SK-N-SH (cell line): ENCODE data around the gene PIK3CA. TPM values are rescaled to one million over a fixed set of nuclear protein-coding genes. Genes with fewer than 3 reads are reported as not detected.

Source experiments
- CTCF ChIA-PET: fragments of 300-600, 350-600 bp; formaldehyde crosslinking; extraction: SDS; loops from one replicate; lab custom pipeline; 2021; lab: Yijun Ruan, JAX
- POLR2A ChIA-PET: fragments of 350-600 bp; sonication (Branson Sonifier 250); formaldehyde crosslinking; extraction: SDS; loops from one replicate; lab custom pipeline; 2020; ENCODE audit warnings: antibody characterized with exemption, inconsistent platforms; lab: Yijun Ruan, JAX
- DNase-seq: peaks from one replicate; pipeline ENCODE4 v3.0.0; 2012
- H2AFZ ChIP-seq: fragments of 200-600 bp; sonication (generic); 2 replicates; pipeline ENCODE4 v1.8.1; 2016; ENCODE audit warnings: antibody characterized with exemption, mild to moderate bottlenecking, low read depth
- H3F3A ChIP-seq: fragments of 200-600 bp; sonication (generic); replicated peaks from 2 replicates; pipeline ENCODE3; 2016; ENCODE audit warnings: antibody characterized with exemption, mild to moderate bottlenecking; ENCODE audit not compliant: insufficient read depth
- H3K27ac ChIP-seq, 2 experiments: fragments of 200-500 bp in 1 of 2; fragments of 200-600 bp in 1 of 2; sonication (Bioruptor generic) in 1 of 2; sonication (generic), shearing (Covaris generic) in 1 of 2; 2 replicates each; pipeline versions ENCODE4 v1.5.1 to v1.6.1; 2014 to 2016; ENCODE audit warnings: low read depth in 2 of 2, inconsistent platforms in 1 of 2, low read length in 1 of 2, mild to moderate bottlenecking in 1 of 2, mixed read lengths in 1 of 2
- H3K27me3 ChIP-seq: fragments of 200-600 bp; sonication (generic), shearing (Covaris generic); 2 replicates; pipeline ENCODE4 v1.6.1; 2016; ENCODE audit warnings: mixed run types; ENCODE audit not compliant: insufficient read depth
- H3K36me3 ChIP-seq, 2 experiments: fragments of 200-500 bp in 1 of 2; fragments of 200-600 bp in 1 of 2; sonication (Bioruptor generic) in 1 of 2; sonication (generic) in 1 of 2; replicated peaks in 1 of 2; 2 replicates each; pipeline versions ENCODE3 to v1.5.1; 2014 to 2016; ENCODE audit warnings: low read length in 1 of 2, mild to moderate bottlenecking in 1 of 2; ENCODE audit not compliant: insufficient read depth in 2 of 2, control insufficient read depth in 1 of 2
- H3K4me1 ChIP-seq, 2 experiments: fragments of 200-500 bp in 1 of 2; fragments of 200-600 bp in 1 of 2; sonication (Bioruptor generic) in 1 of 2; sonication (generic), shearing (Covaris generic) in 1 of 2; 2 replicates each; pipeline versions ENCODE4 v1.5.1 to v1.6.1; 2014 to 2016; ENCODE audit warnings: low read depth in 1 of 2, low read length in 1 of 2, mixed run types in 1 of 2; ENCODE audit not compliant: insufficient read depth in 2 of 2, control insufficient read depth in 1 of 2
- H3K4me2 ChIP-seq: fragments of 200-600 bp; sonication (generic), shearing (Covaris generic); 2 replicates; pipeline ENCODE4 v1.6.1; 2017; ENCODE audit warnings: mixed run types
- H3K4me3 ChIP-seq, 2 experiments: fragments of 200-500 bp in 1 of 2; fragments of 200-600 bp in 1 of 2; sonication (Bioruptor generic) in 1 of 2; sonication (generic), shearing (Covaris generic) in 1 of 2; 2 replicates each; pipeline versions ENCODE4 v1.5.1 to v1.8.1; 2014 to 2016; ENCODE audit warnings: low read depth in 2 of 2, inconsistent platforms in 1 of 2, low read length in 1 of 2, mild to moderate bottlenecking in 1 of 2, mixed read lengths in 1 of 2, moderate library complexity in 1 of 2
- H3K79me2 ChIP-seq: fragments of 200-600 bp; sonication (generic); 2 replicates; pipeline ENCODE4 v1.8.1; 2017; ENCODE audit warnings: mild to moderate bottlenecking; ENCODE audit not compliant: insufficient read depth
- H3K9ac ChIP-seq: fragments of 200-600 bp; sonication (generic); 2 replicates; pipeline ENCODE4 v1.6.1; 2017; ENCODE audit warnings: mixed run types
- H3K9me2 ChIP-seq: fragments of 200-600 bp; sonication (generic); 2 replicates; pipeline ENCODE4 v1.6.1; 2017; ENCODE audit warnings: mixed run types
- H3K9me3 ChIP-seq: fragments of 200-600 bp; sonication (generic); 2 replicates; pipeline ENCODE4 v1.6.1; 2017; ENCODE audit warnings: mixed run types, mild to moderate bottlenecking, moderate library complexity
- H4K20me1 ChIP-seq: fragments of 200-600 bp; sonication (generic); 2 replicates; pipeline ENCODE4 v1.6.1; 2017; ENCODE audit warnings: mild to moderate bottlenecking, mixed run types; ENCODE audit not compliant: insufficient read depth
- EP300 ChIP-seq, 2 experiments: IDR thresholded peaks; 2 replicates each; pipeline versions ENCODE4 v1.4.0 to v1.6.1; 2012; ENCODE audit warnings: borderline replicate concordance in 1 of 2, low read depth in 1 of 2, low read length in 1 of 2
- GABPA ChIP-seq: IDR thresholded peaks from 2 replicates; pipeline ENCODE4 v1.4.0; 2012; ENCODE audit warnings: low read depth, mild to moderate bottlenecking
- IRF3 ChIP-seq: fragments of 150-350 bp; IDR thresholded peaks from 2 replicates; pipeline ENCODE4 v1.6.1; 2016; ENCODE audit warnings: mild to moderate bottlenecking, low read depth, low read length
- NFIC ChIP-seq: IDR thresholded peaks from 2 replicates; pipeline ENCODE4 v1.4.0; 2012; ENCODE audit warnings: borderline replicate concordance
- PBX3 ChIP-seq: IDR thresholded peaks from 2 replicates; pipeline ENCODE4; 2012
- RCOR1 ChIP-seq: fragments of 150-350 bp; IDR thresholded peaks from 2 replicates; pipeline ENCODE4 v1.6.1; 2017; ENCODE audit warnings: antibody characterized with exemption, low read length
- REST ChIP-seq: IDR thresholded peaks from 2 replicates; pipeline ENCODE4 v1.6.1; 2012; ENCODE audit warnings: mild to moderate bottlenecking, low read depth, low read length, moderate library complexity
- RFX5 ChIP-seq: IDR thresholded peaks from 2 replicates; pipeline ENCODE4 v1.6.1; 2012; ENCODE audit warnings: mild to moderate bottlenecking, improper control_type of control experiment, low read length
- RXRA ChIP-seq: IDR thresholded peaks from 2 replicates; pipeline ENCODE4 v1.4.0; 2012; ENCODE audit warnings: low read depth, mild to moderate bottlenecking, borderline replicate concordance
- TCF12 ChIP-seq: IDR thresholded peaks from 2 replicates; pipeline ENCODE4 v1.4.0; 2012
- YY1 ChIP-seq: IDR thresholded peaks from 2 replicates; pipeline ENCODE4 v1.4.0; 2012; ENCODE audit warnings: low read depth, mild to moderate bottlenecking
- WGBS: methylation state at CpG from one replicate; pipeline ENCODE4 v1.1.6; 2017; ENCODE audit warnings: low lambda C conversion rate; 5-methylcytosine and 5-hydroxymethylcytosine counted together
- polyA plus RNA-seq, 3 experiments: library from polyadenylated mRNA; depleted of rRNA; stranded (reverse); fragments of >200 nt; gene quantifications; 2 replicates each; pipeline ENCODE4 v1.2.3, GENCODE V29; 2012

The PIK3CA gene
- polyA plus RNA-seq, 1 of the 3 experiments (the other 2 are of a cell fraction) = 3.2 TPM

- H3F3A ChIP-seq = no peaks in the 10 kb centered on the region
- DNase-seq = no peak
- no peak overlapping the region for H3K4me3 ChIP-seq
- POLR2A ChIA-PET = no interaction called here
- TF ChIP-seq TCF12 (no peak), NFIC (peak; percentile 24; the same call in 1 of the 2 replicates)
- no peak overlapping the region for H3K27ac ChIP-seq
- H3K9me3 ChIP-seq = no peaks in the 10 kb centered on the region
- H3K9ac ChIP-seq = no peak overlapping the region
- CTCF ChIA-PET = no interaction called here
- H3K27me3 ChIP-seq = no peaks in the 10 kb centered on the region
- 45% methylated on average over 3 of the region's 3 CpGs for WGBS
- H3K9me2 ChIP-seq = no peaks in the 10 kb centered on the region
- peak overlapping the region; percentile 36; the same call in 1 of the 2 replicates for H3K4me2 ChIP-seq
- no peak overlapping the region for H2AFZ ChIP-seq
- peaks cover 4 to 7% of the 10 kb centered on the region in 2 experiments; a peak in 2 of 4 replicates for H3K4me1 ChIP-seq
- no peaks in the 10 kb centered on the region for H3K36me3 ChIP-seq
- peaks cover 60% of the 10 kb centered on the region for H3K79me2 ChIP-seq
- peaks cover 7% of the 10 kb centered on the region; the same call in 1 of the 2 replicates for H4K20me1 ChIP-seq
Measured at GRCh38 chr3:179189759-179190158, 41.6 kb downstream of the PIK3CA start.

- WGBS = 96% methylated on average over 6 of the region's 6 CpGs
Measured at GRCh38 chr3:179190581-179190980, 42.4 kb downstream of the PIK3CA start.

GRCh38 chr3:179192542-179192941, 44.4 kb downstream of the PIK3CA start:
- no peak overlapping the region for H2AFZ ChIP-seq
- no peak overlapping the region for H3K4me3 ChIP-seq
- H3K9me3 ChIP-seq = no peaks in the 10 kb centered on the region
- ChIA-PET POLR2A (no interaction called here), CTCF (no interaction called here)
- DNase-seq = no peak
- no peaks in the 10 kb centered on the region for H3K36me3 ChIP-seq
- H3K4me1 ChIP-seq = peaks cover 4 to 7% of the 10 kb centered on the region in 2 experiments; a peak in 2 of 4 replicates
- peaks cover 32% of the 10 kb centered on the region for H4K20me1 ChIP-seq
- H3K79me2 ChIP-seq = peaks cover 73% of the 10 kb centered on the region
- no peak overlapping the region for H3K9ac ChIP-seq
- no peaks in the 10 kb centered on the region for H3K27me3 ChIP-seq
- WGBS = 95% methylated on average over 3 of the region's 3 CpGs
- H3K27ac ChIP-seq = no peak overlapping the region
- H3K4me2 ChIP-seq = no peak overlapping the region
- H3K9me2 ChIP-seq = no peaks in the 10 kb centered on the region
- no peaks in the 10 kb centered on the region for H3F3A ChIP-seq
- no peak for TF ChIP-seq YY1
- no peak for TF ChIP-seq EP300 (IDR thresholded peaks at IDR 0.05; ENCODE audit: borderline replicate concordance in 1 of 2, low read depth in 1 of 2, low read length in 1 of 2)
- no peak for TF ChIP-seq RXRA
- TF ChIP-seq RCOR1 = no peak
- TF ChIP-seq REST = no peak
- TF ChIP-seq IRF3 = no peak
- TF ChIP-seq RFX5 = no peak

More at GRCh38 chr3:179190581-179190980, 42.4 kb downstream of the PIK3CA start:
- Histone ChIP-seq H3K9me2 (no peaks in the 10 kb centered on the region), H3K27ac (no peak overlapping the region), H3K4me3 (no peak overlapping the region), H3K9ac (no peak overlapping the region), H4K20me1 (peaks cover 13% of the 10 kb centered on the region; the same call in 1 of the 2 replicates), H3K4me2 (no peak overlapping the region), H3K36me3 (no peaks in the 10 kb centered on the region), H3K4me1 (peaks cover 4 to 7% of the 10 kb centered on the region in 2 experiments; a peak in 2 of 4 replicates), H3K9me3 (no peaks in the 10 kb centered on the region), H3K27me3 (no peaks in the 10 kb centered on the region), H3K79me2 (peaks cover 64% of the 10 kb centered on the region), H3F3A (no peaks in the 10 kb centered on the region), H2AFZ (no peak overlapping the region)
- no peak for TF ChIP-seq GABPA
- TF ChIP-seq PBX3 = no peak
- TF ChIP-seq IRF3 = no peak
- no peak for TF ChIP-seq RCOR1
- DNase-seq = no peak
- ChIA-PET POLR2A (no interaction called here), CTCF (no interaction called here)
